PC-3 (cell line): ENCODE results near the gene C11orf58. TPM values are rescaled to one million over a fixed set of nuclear protein-coding genes. Genes with fewer than 3 reads are reported as not detected.
A peak's percentile ranks its signal among the peaks of the same experiment; 100 is the strongest.

Experiments used
- ATAC-seq: fragments of 200-7000 bp; cut with Tn5 transposase; 2 replicates; pipeline ENCODE4 v1.9.1; 2020; ENCODE audit warnings: mild to moderate bottlenecking, moderate library complexity
- BruUV-seq: library from RNA; stranded (reverse); fragments of 400-500 nt; replicated peaks from 2 replicates; lab custom pipeline; 2021; lab: Mats Ljungman, UMichigan
- CTCF ChIA-PET: fragments of 300-600 bp; sonication (Branson Sonifier 250); formaldehyde crosslinking; loops from one replicate; lab custom pipeline; 2022; ENCODE audit warnings: antibody characterized with exemption; lab: Charles Lee
- POLR2A ChIA-PET: fragments of 300-600 bp; sonication (Branson Sonifier 250); formaldehyde crosslinking; loops from one replicate; lab custom pipeline; 2022; ENCODE audit warnings: antibody characterized with exemption; ENCODE audit not compliant: unreplicated experiment; lab: Charles Lee
- DNase-seq: peaks from one replicate; pipeline ENCODE4 v3.0.0-alpha.2; 2015
- H2AFZ ChIP-seq: fragments of 300-600 bp; sonication (generic); 2 replicates; pipeline ENCODE4 v1.6.0; 2016; ENCODE audit warnings: antibody characterized with exemption, low read length
- H3F3A ChIP-seq: fragments of 300-600 bp; sonication (generic); one replicate; pipeline ENCODE4 v1.6.0; 2017; ENCODE audit warnings: antibody characterized with exemption, low read length, control low read depth, mild to moderate bottlenecking; ENCODE audit not compliant: unreplicated experiment
- H3K27ac ChIP-seq: fragments of 300-600 bp; sonication (generic); 2 replicates; pipeline ENCODE4 v1.5.1; 2016; ENCODE audit warnings: mild to moderate bottlenecking, low read length
- H3K27me3 ChIP-seq: fragments of 300-600 bp; sonication (generic); 2 replicates; pipeline ENCODE4 v1.6.1; 2016; ENCODE audit warnings: low read length, mixed read lengths
- H3K36me3 ChIP-seq: fragments of 300-600 bp; sonication (generic); 2 replicates; pipeline ENCODE4 v1.6.1; 2016; ENCODE audit warnings: low read depth, mixed run types, low read length, mixed read lengths
- H3K4me1 ChIP-seq: fragments of 300-600 bp; sonication (generic); 2 replicates; pipeline ENCODE4 v1.5.1; 2016; ENCODE audit warnings: low read length; ENCODE audit not compliant: insufficient read depth
- H3K4me2 ChIP-seq: fragments of 300-600 bp; sonication (generic); 2 replicates; pipeline ENCODE4 v1.6.0; 2016; ENCODE audit warnings: low read length
- H3K4me3 ChIP-seq: fragments of 300-600 bp; sonication (generic); 2 replicates; pipeline ENCODE4 v1.5.1; 2016; ENCODE audit warnings: mild to moderate bottlenecking, low read length, mixed read lengths
- H3K79me2 ChIP-seq: fragments of 300-600 bp; sonication (generic); 2 replicates; pipeline ENCODE4 v1.6.1; 2017; ENCODE audit warnings: low read length, mixed read lengths
- H3K9ac ChIP-seq: fragments of 300-600 bp; sonication (generic); 2 replicates; pipeline ENCODE4 v1.6.0; 2016; ENCODE audit warnings: mild to moderate bottlenecking, low read length
- H3K9me2 ChIP-seq: fragments of 300-600 bp; sonication (generic); replicated peaks from 2 replicates; pipeline ENCODE4 v1.6.1; 2016; ENCODE audit warnings: mixed run types, low read length, mixed read lengths
- H3K9me3 ChIP-seq: fragments of 300-600 bp; sonication (generic); 2 replicates; pipeline ENCODE4 v1.6.1; 2016; ENCODE audit warnings: low read length, mixed read lengths
- H4K20me1 ChIP-seq: fragments of 300-600 bp; sonication (generic); 2 replicates; pipeline ENCODE4 v1.6.1; 2016; ENCODE audit warnings: low read length, mixed read lengths
- EZH2 ChIP-seq: fragments of 300-600 bp; sonication (generic); IDR thresholded peaks from one replicate; pipeline ENCODE4 v1.6.1; 2017; ENCODE audit warnings: antibody characterized with exemption, mild to moderate bottlenecking, low read length; ENCODE audit not compliant: unreplicated experiment
- EZH2phosphoT487 ChIP-seq: fragments of 300-600 bp; sonication (generic); IDR thresholded peaks from 2 replicates; pipeline ENCODE4 v1.6.1; 2018; ENCODE audit warnings: mild to moderate bottlenecking, antibody characterized with exemption, low read length, borderline replicate concordance
- intact Hi-C: fragments of 100-400 bp; cut with micrococcal nuclease; formaldehyde crosslinking; loops from 2 replicates; pipeline ENCODE4 v1.9.0; 2023
- total RNA-seq: library from RNA; depleted of rRNA; stranded (reverse); fragments of >200 nt; gene quantifications from 2 replicates; pipeline ENCODE4 v1.2.3, GENCODE V29; 2014
- TF ChIP-seq, protein P1 (sequence below): fragments of 300-600 bp; sonication (generic); conservative IDR thresholded peaks from 2 replicates; pipeline ENCODE4 v1.5.1; 2017; ENCODE audit warnings: antibody characterized with exemption, low read depth, mild to moderate bottlenecking, low read length

Gene C11orf58
- total RNA-seq, 1 experiment from 2014 or later, result 157 TPM

- peaks cover 51% of the 10 kb centered on the region for H3K4me1 ChIP-seq
- no peak overlapping the region for H3K27ac ChIP-seq
- ChIA-PET POLR2A (no interaction called here), CTCF (no interaction called here)
- no peak for DNase-seq
- intact Hi-C loops, result loop anchor here (2.0 to 5.0 kb wide), 2 partner anchors 135 to 272 kb away; no protein-coding TSS in a partner anchor
- ATAC-seq, result no peak
- H2AFZ ChIP-seq, result no peak overlapping the region
- no peaks in the 10 kb centered on the region for H3K9me3 ChIP-seq
- no peak overlapping the region for H3K9ac ChIP-seq
- no TSS peak for BruUV-seq
- H4K20me1 ChIP-seq, result no peaks in the 10 kb centered on the region
- no peaks in the 10 kb centered on the region for H3K9me2 ChIP-seq
- no peak for TF ChIP-seq EZH2phosphoT487
- no peak for TF ChIP-seq EZH2
- TF ChIP-seq, protein P1, sequence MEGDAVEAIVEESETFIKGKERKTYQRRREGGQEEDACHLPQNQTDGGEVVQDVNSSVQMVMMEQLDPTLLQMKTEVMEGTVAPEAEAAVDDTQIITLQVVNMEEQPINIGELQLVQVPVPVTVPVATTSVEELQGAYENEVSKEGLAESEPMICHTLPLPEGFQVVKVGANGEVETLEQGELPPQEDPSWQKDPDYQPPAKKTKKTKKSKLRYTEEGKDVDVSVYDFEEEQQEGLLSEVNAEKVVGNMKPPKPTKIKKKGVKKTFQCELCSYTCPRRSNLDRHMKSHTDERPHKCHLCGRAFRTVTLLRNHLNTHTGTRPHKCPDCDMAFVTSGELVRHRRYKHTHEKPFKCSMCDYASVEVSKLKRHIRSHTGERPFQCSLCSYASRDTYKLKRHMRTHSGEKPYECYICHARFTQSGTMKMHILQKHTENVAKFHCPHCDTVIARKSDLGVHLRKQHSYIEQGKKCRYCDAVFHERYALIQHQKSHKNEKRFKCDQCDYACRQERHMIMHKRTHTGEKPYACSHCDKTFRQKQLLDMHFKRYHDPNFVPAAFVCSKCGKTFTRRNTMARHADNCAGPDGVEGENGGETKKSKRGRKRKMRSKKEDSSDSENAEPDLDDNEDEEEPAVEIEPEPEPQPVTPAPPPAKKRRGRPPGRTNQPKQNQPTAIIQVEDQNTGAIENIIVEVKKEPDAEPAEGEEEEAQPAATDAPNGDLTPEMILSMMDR, result no peak
- H3K36me3 ChIP-seq, result no peaks in the 10 kb centered on the region
- no peak overlapping the region for H3K4me2 ChIP-seq
- no peak overlapping the region for H3K4me3 ChIP-seq
- H3K79me2 ChIP-seq, result no peaks in the 10 kb centered on the region
- H3F3A ChIP-seq, result peaks cover 12% of the 10 kb centered on the region
- H3K27me3 ChIP-seq, result no peaks in the 10 kb centered on the region
Observed at GRCh38 chr11:16789560-16790485, 51.4 kb downstream of the C11orf58 start.

DNA sequence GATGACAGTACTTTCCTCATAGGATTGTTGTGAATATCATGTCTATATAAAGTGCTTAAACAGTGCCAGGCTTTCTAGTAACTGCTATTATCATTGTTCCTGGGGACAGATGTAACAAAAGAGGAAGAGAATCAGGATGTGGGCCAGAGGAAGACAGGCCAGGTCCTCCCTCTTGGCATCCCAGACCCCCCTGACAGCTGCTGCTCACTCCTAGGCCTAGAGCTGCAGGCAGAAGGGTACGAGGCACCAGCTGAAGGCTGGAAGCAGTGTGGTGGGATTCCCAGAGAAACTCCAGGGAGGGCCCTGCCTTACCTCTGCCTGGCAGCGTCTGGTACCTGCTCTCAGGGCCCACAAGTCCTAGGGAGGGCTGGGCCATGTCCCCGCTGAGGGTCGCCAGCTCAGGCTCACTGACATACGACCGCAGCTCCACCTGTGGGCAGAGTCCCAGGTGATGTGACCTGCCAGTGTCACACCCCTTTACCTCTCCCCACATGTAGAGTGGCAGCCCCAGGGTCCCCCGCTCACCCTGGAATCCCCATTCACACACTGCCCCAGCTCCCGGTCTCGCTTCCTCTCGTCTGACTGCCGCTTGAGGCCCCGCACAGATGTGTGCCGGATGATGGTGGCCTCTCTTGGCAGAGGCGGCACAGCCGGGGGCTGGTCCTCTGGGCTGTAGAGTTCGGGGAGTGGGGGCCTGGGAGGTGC, 52.2 kb downstream of the C11orf58 start:
- Histone ChIP-seq H3K27ac (peak overlapping the region; percentile 68; the same call in 1 of the 2 replicates), H3K9ac (no peak overlapping the region), H3K79me2 (no peaks in the 10 kb centered on the region), H3K36me3 (no peaks in the 10 kb centered on the region), H3F3A (peaks cover 12% of the 10 kb centered on the region), H3K4me3 (no peak overlapping the region), H3K4me2 (peak overlapping the region; percentile 64; the same call in 1 of the 2 replicates), H2AFZ (no peak overlapping the region), H3K9me3 (no peaks in the 10 kb centered on the region), H3K4me1 (peaks cover 51% of the 10 kb centered on the region), H4K20me1 (no peaks in the 10 kb centered on the region), H3K9me2 (no peaks in the 10 kb centered on the region), H3K27me3 (no peaks in the 10 kb centered on the region)
- ChIA-PET CTCF (no interaction called here), POLR2A (interaction anchor here (0.5 kb wide), 1 partner anchor 288 kb away, joined by 12 read pairs; no protein-coding TSS in a partner anchor)
- DNase-seq (no peak), ATAC-seq (no peak)
- no TSS peak for BruUV-seq
- intact Hi-C loops, result no loop called here
- TF ChIP-seq EZH2, result no peak
- TF ChIP-seq, protein P1, result no peak
